Measurements from ENCODE around the gene SNIP1.

Gene SNIP1

GRCh38 chr1:37574834-37575480 is 20.9 kb upstream of the SNIP1 start:
- H3K27me3 ChIP-seq (ENCODE audit: insufficient read depth, poor library complexity, severe bottlenecking), result no peaks in the 10 kb centered on the region
- DNase-seq (ENCODE audit: low read depth in 1 of 2, low spot score in 1 of 2), result no peak
- no peak for TF ChIP-seq REST (IDR thresholded peaks at IDR 0.05; ENCODE audit: insufficient replicate concordance, low read depth)
- no peak for TF ChIP-seq POLR2AphosphoS5 (IDR thresholded peaks at IDR 0.05; ENCODE audit: low read depth)
- TF ChIP-seq CTCF (IDR thresholded peaks at IDR 0.05; ENCODE audit: insufficient read depth, low read length), result no peak
- TF ChIP-seq SPI1 (IDR thresholded peaks at IDR 0.05; ENCODE audit: borderline replicate concordance, low read depth), result no peak
- no peak for TF ChIP-seq GABPA (IDR thresholded peaks at IDR 0.05; ENCODE audit: low read depth)
- H3K4me3 ChIP-seq (replicated peaks; ENCODE audit: insufficient read depth, low read length), result no peak overlapping the region
- H3K27ac ChIP-seq (replicated peaks), result no peak overlapping the region

GRCh38 chr1:37570528-37571334 is 16.6 kb upstream of the SNIP1 start:
- DNase-seq (ENCODE audit: low read depth in 1 of 2, low spot score in 1 of 2), result no peak
- Histone ChIP-seq H3K27ac (replicated peaks) (no peak overlapping the region), H3K4me3 (replicated peaks; ENCODE audit: insufficient read depth, low read length) (no peak overlapping the region), H3K27me3 (ENCODE audit: insufficient read depth, poor library complexity, severe bottlenecking) (no peaks in the 10 kb centered on the region)
- no peak for TF ChIP-seq POLR2AphosphoS5 (IDR thresholded peaks at IDR 0.05; ENCODE audit: low read depth)
- TF ChIP-seq CTCF (IDR thresholded peaks at IDR 0.05; ENCODE audit: insufficient read depth, low read length), result no peak
- no peak for TF ChIP-seq SPI1 (IDR thresholded peaks at IDR 0.05; ENCODE audit: borderline replicate concordance, low read depth)
- TF ChIP-seq REST (IDR thresholded peaks at IDR 0.05; ENCODE audit: insufficient replicate concordance, low read depth), result no peak
- TF ChIP-seq GABPA (IDR thresholded peaks at IDR 0.05; ENCODE audit: low read depth), result no peak

- no peaks in the 10 kb centered on the region for H3K27me3 ChIP-seq (ENCODE audit: insufficient read depth, poor library complexity, severe bottlenecking)
- H3K27ac ChIP-seq (replicated peaks), result no peak overlapping the region
- no peak for DNase-seq (ENCODE audit: low read depth in 1 of 2, low spot score in 1 of 2)
- no peak overlapping the region for H3K4me3 ChIP-seq (replicated peaks; ENCODE audit: insufficient read depth, low read length)
- TF ChIP-seq SPI1 (IDR thresholded peaks at IDR 0.05; ENCODE audit: borderline replicate concordance, low read depth), result no peak
- TF ChIP-seq CTCF (IDR thresholded peaks at IDR 0.05; ENCODE audit: insufficient read depth, low read length), result no peak
- no peak for TF ChIP-seq POLR2AphosphoS5 (IDR thresholded peaks at IDR 0.05; ENCODE audit: low read depth)
- no peak for TF ChIP-seq REST (IDR thresholded peaks at IDR 0.05; ENCODE audit: insufficient replicate concordance, low read depth)
- TF ChIP-seq GABPA (IDR thresholded peaks at IDR 0.05; ENCODE audit: low read depth), result no peak
Measured at GRCh38 chr1:37567023-37567422, 12.9 kb upstream of the SNIP1 start.

Data from HL-60 (cell line).